Eye (tissue), 1 donor: Measurements from ENCODE around the gene SKIDA1.

ENCODE experiments used
- DNase-seq: peaks from one replicate; pipeline ENCODE4 v3.0.0-alpha.2; 2015

Gene SKIDA1

GRCh38 chr10:21515361-21516241, 9.9 kb downstream of the SKIDA1 start:
- DNase-seq = peak; percentile 86

- peak; percentile 84 for DNase-seq
Measured at GRCh38 chr10:21514818-21515351, 10.6 kb downstream of the SKIDA1 start.

- DNase-seq = peak; percentile 68
Measured at GRCh38 chr10:21514129-21514817, 11.2 kb downstream of the SKIDA1 start.

GRCh38 chr10:21513405-21513788, 12.1 kb downstream of the SKIDA1 start:
- DNase-seq = peak; percentile 66

- DNase-seq = peak; percentile 79
Measured at GRCh38 chr10:21512573-21513404, 12.7 kb downstream of the SKIDA1 start.

GRCh38 chr10:21511946-21512572, 13.4 kb downstream of the SKIDA1 start:
- DNase-seq = no peak

- DNase-seq = peak; percentile 60
Measured at GRCh38 chr10:21511095-21511570, 14.3 kb downstream of the SKIDA1 start.

- DNase-seq = peak; percentile 92
Measured at GRCh38 chr10:21510241-21511094, 15.0 kb downstream of the SKIDA1 start.

- peak; percentile 84 for DNase-seq
Measured at GRCh38 chr10:21509341-21510240, 15.9 kb downstream of the SKIDA1 start.

- peak; percentile 84 for DNase-seq
Measured at GRCh38 chr10:21508706-21509331, 16.7 kb downstream of the SKIDA1 start.

- peak; percentile 76 for DNase-seq
Measured at GRCh38 chr10:21507150-21507549, 18.3 kb downstream of the SKIDA1 start.

GRCh38 chr10:21506351-21506750, 19.1 kb downstream of the SKIDA1 start:
- peak; percentile 61 for DNase-seq

GRCh38 chr10:21505711-21506278, 19.7 kb downstream of the SKIDA1 start:
- DNase-seq = peak; percentile 62

GRCh38 chr10:21503542-21503941, 21.9 kb downstream of the SKIDA1 start:
- DNase-seq = peak; percentile 36

- DNase-seq = peak; percentile 71
Measured at GRCh38 chr10:21502348-21502740, 23.1 kb downstream of the SKIDA1 start.

- peak; percentile 63 for DNase-seq
Measured at GRCh38 chr10:21501731-21502347, 23.6 kb downstream of the SKIDA1 start.

GRCh38 chr10:21501091-21501490, 24.4 kb downstream of the SKIDA1 start:
- peak; percentile 75 for DNase-seq

- peak; percentile 86 for DNase-seq
Measured at GRCh38 chr10:21500578-21500910, 24.9 kb downstream of the SKIDA1 start.
